ENCODE measurements around the gene PPP4R1. TPM values are rescaled to one million over a fixed set of nuclear protein-coding genes. Genes with fewer than 3 reads are reported as not detected.

The PPP4R1 gene
- total RNA-seq (2014; rRNA removed; shearing (Covaris generic)): 118 and 130 TPM in 2 replicates

GRCh38 chr18:9614401-9615279, at the start of gene PPP4R1:
PPP4R1 (minus strand) TSS chr18:9614559; CDS start chr18:9614484, 75 bp downstream.
- peaks cover 56% of the 10 kb centered on the region for H3K4me1 ChIP-seq (replicated peaks)
- no peaks in the 10 kb centered on the region for H3K27me3 ChIP-seq (replicated peaks)
- H3K4me3 ChIP-seq: peak within 1 kb of the TSS; percentile 76
- peak; percentile 81 to 83 for DNase-seq (ENCODE audit: low read depth in 1 of 2, low spot score in 2 of 2)
- peak within 1 kb of the TSS; percentile 93 for H3K27ac ChIP-seq
- H3K9me3 ChIP-seq (replicated peaks): no peaks in the 10 kb centered on the region
- H3K36me3 ChIP-seq: peaks cover 29% of the 10 kb centered on the region

GRCh38 chr18:9663377-9663776, 49.0 kb upstream of the PPP4R1 start:
- H3K9me3 ChIP-seq (replicated peaks): no peaks in the 10 kb centered on the region; the same call in 1 of the 2 replicates
- peak in 1 of 2 experiments; percentile 26 for DNase-seq (ENCODE audit: low read depth in 1 of 2, low spot score in 2 of 2)
- H3K4me3 ChIP-seq: no peak overlapping the region
- H3K27ac ChIP-seq: no peak overlapping the region
- H3K4me1 ChIP-seq (replicated peaks): 0 out of 2 replicates have a peak, but pooled peaks cover 3% of the 10 kb centered on the region
- no peaks in the 10 kb centered on the region for H3K36me3 ChIP-seq
- no peaks in the 10 kb centered on the region for H3K27me3 ChIP-seq (replicated peaks)

- no peaks in the 10 kb centered on the region for H3K27me3 ChIP-seq (replicated peaks)
- peak; percentile 36 to 43 for DNase-seq (ENCODE audit: low read depth in 1 of 2, low spot score in 2 of 2)
These were observed 47.2 kb upstream of the PPP4R1 start for GRCh38 chr18:9661564-9661963.

GRCh38 chr18:9659499-9660375, 45.4 kb upstream of the PPP4R1 start:
- Histone ChIP-seq H3K4me1 (replicated peaks) (0 out of 2 replicates have a peak, but pooled peaks cover 3% of the 10 kb centered on the region), H3K4me3 (no peak overlapping the region), H3K9me3 (replicated peaks) (no peaks in the 10 kb centered on the region; the same call in 1 of the 2 replicates), H3K27ac (no peak overlapping the region), H3K36me3 (no peaks in the 10 kb centered on the region), H3K27me3 (replicated peaks) (no peaks in the 10 kb centered on the region)
- peak in 1 of 2 experiments; percentile 27 for DNase-seq (ENCODE audit: low read depth in 1 of 2, low spot score in 2 of 2)

More at GRCh38 chr18:9661564-9661963, 47.2 kb upstream of the PPP4R1 start:
- Histone ChIP-seq H3K27ac (no peak overlapping the region), H3K4me1 (replicated peaks) (0 out of 2 replicates have a peak, but pooled peaks cover 3% of the 10 kb centered on the region), H3K4me3 (no peak overlapping the region), H3K9me3 (replicated peaks) (no peaks in the 10 kb centered on the region; the same call in 1 of the 2 replicates), H3K36me3 (no peaks in the 10 kb centered on the region)

- no peak overlapping the region for H3K4me3 ChIP-seq
- peaks cover 6% of the 10 kb centered on the region for H3K4me1 ChIP-seq (replicated peaks)
- H3K9me3 ChIP-seq (replicated peaks): no peaks in the 10 kb centered on the region; the same call in 1 of the 2 replicates
- H3K27ac ChIP-seq: no peak overlapping the region
- H3K36me3 ChIP-seq: no peaks in the 10 kb centered on the region
- DNase-seq (ENCODE audit: low read depth in 1 of 2, low spot score in 2 of 2): peak in 1 of 2 experiments; percentile 30
- H3K27me3 ChIP-seq (replicated peaks): no peaks in the 10 kb centered on the region
These were observed 43.8 kb upstream of the PPP4R1 start for GRCh38 chr18:9658087-9658641.

GRCh38 chr18:9655232-9655767, 40.9 kb upstream of the PPP4R1 start:
- Histone ChIP-seq H3K36me3 (no peaks in the 10 kb centered on the region), H3K4me3 (no peak overlapping the region), H3K9me3 (replicated peaks) (no peaks in the 10 kb centered on the region; the same call in 1 of the 2 replicates), H3K27me3 (replicated peaks) (no peaks in the 10 kb centered on the region), H3K4me1 (replicated peaks) (peaks cover 4% of the 10 kb centered on the region), H3K27ac (no peak overlapping the region)
- no peak for DNase-seq (ENCODE audit: low read depth in 1 of 2, low spot score in 2 of 2)

- Histone ChIP-seq H3K27ac (no peak overlapping the region), H3K4me3 (no peak overlapping the region), H3K36me3 (no peaks in the 10 kb centered on the region), H3K9me3 (replicated peaks) (no peaks in the 10 kb centered on the region; the same call in 1 of the 2 replicates), H3K4me1 (replicated peaks) (peaks cover 18% of the 10 kb centered on the region), H3K27me3 (replicated peaks) (no peaks in the 10 kb centered on the region)
- no peak for DNase-seq (ENCODE audit: low read depth in 1 of 2, low spot score in 2 of 2)
These were observed 39.0 kb upstream of the PPP4R1 start for GRCh38 chr18:9653390-9653789.

GRCh38 chr18:9649164-9649540, 34.8 kb upstream of the PPP4R1 start:
- Histone ChIP-seq H3K9me3 (replicated peaks) (no peaks in the 10 kb centered on the region), H3K27me3 (replicated peaks) (no peaks in the 10 kb centered on the region), H3K4me3 (no peak overlapping the region), H3K36me3 (no peaks in the 10 kb centered on the region), H3K27ac (peak overlapping the region; percentile 55), H3K4me1 (replicated peaks) (peaks cover 40% of the 10 kb centered on the region)
- peak in 1 of 2 experiments; percentile 49 for DNase-seq (ENCODE audit: low read depth in 1 of 2, low spot score in 2 of 2)

GRCh38 chr18:9648431-9649163, 34.2 kb upstream of the PPP4R1 start:
- Histone ChIP-seq H3K4me1 (replicated peaks) (peaks cover 45% of the 10 kb centered on the region), H3K27ac (peak overlapping the region; percentile 55), H3K9me3 (replicated peaks) (no peaks in the 10 kb centered on the region), H3K4me3 (no peak overlapping the region), H3K36me3 (no peaks in the 10 kb centered on the region), H3K27me3 (replicated peaks) (no peaks in the 10 kb centered on the region)
- no peak for DNase-seq (ENCODE audit: low read depth in 1 of 2, low spot score in 2 of 2)

GRCh38 chr18:9647496-9648323, 33.4 kb upstream of the PPP4R1 start:
- DNase-seq (ENCODE audit: low read depth in 1 of 2, low spot score in 2 of 2): no peak
- Histone ChIP-seq H3K27ac (peak overlapping the region; percentile 55), H3K4me1 (replicated peaks) (peaks cover 48% of the 10 kb centered on the region), H3K36me3 (no peaks in the 10 kb centered on the region), H3K27me3 (replicated peaks) (no peaks in the 10 kb centered on the region), H3K4me3 (no peak overlapping the region), H3K9me3 (replicated peaks) (no peaks in the 10 kb centered on the region)

GRCh38 chr18:9643549-9643948, 29.2 kb upstream of the PPP4R1 start:
- no peaks in the 10 kb centered on the region for H3K27me3 ChIP-seq (replicated peaks)
- H3K9me3 ChIP-seq (replicated peaks): no peaks in the 10 kb centered on the region
- H3K36me3 ChIP-seq: no peaks in the 10 kb centered on the region
- peaks cover 50% of the 10 kb centered on the region for H3K4me1 ChIP-seq (replicated peaks)
- no peak overlapping the region for H3K4me3 ChIP-seq
- H3K27ac ChIP-seq: peak overlapping the region; percentile 100
- DNase-seq (ENCODE audit: low read depth in 1 of 2, low spot score in 2 of 2): peak; percentile 87 to 96

All from SJSA1 (cell line).